A375 (cell line): ENCODE results near the gene ADH1A. TPM values are rescaled to one million over a fixed set of nuclear protein-coding genes. Genes with fewer than 3 reads are reported as not detected.

ENCODE experiments used
- total RNA-seq: library from RNA; depleted of rRNA; stranded (reverse); fragments of >200 nt; shearing (Covaris generic); gene quantifications from 2 replicates; pipeline ENCODE4 v1.2.3, GENCODE V29; 2014; rRNA removed

The ADH1A gene
- not detected in 2 replicates for total RNA-seq

DNA sequence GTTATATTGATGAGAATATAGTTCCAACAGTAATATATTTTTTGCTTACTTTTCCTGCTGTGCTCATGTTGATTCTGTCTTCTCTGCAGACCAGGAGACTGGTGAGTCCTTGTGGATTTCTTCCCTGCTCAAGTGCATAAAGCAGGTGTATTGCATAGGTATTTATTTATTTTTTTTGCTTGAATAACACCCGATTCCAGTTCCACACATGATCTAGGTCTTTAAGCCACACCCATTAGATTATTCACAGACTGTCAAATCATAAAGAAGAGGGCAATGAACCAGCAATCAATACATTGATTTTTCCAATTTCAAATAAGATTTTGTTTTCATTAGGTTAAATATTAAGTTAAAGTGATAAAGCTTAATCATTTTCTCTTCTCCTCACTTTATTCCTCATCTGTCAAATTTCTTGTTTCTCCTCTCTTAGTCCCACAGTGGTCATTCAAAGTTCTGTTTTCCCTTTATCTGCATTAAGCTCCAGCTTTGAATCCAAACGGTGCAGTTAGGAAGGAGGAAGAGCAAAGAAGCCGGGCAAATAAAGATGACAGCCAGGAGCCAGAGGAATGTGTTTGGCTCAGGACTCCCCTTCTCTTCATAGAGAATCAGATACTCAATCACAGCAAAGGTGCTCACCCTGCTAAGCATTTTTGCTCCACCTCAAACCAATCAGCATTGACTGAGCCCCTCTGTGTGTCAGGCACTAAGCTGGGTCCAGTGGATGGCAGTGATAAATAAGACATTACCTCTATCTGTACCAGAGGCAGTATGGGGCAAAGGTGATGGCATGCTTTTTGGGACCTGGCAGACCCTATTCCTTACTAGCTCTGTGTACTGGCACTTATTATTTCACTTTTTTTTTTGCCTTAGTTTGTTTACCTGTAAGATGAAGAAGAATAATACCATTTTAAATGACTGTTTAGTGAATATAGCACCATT lies at the start of gene ADH1A:
TSS of gene ADH1A (minus strand) at position 138 of the 939 bp plus-strand sequence. CDS start at position 67, 71 bp downstream.

GRCh38 chr4:99321241-99322191 lies 30.7 kb upstream of the ADH1A start, which contains the start of gene ADH1B:
Gene ADH1B, minus strand, starts transcription at chr4:99321401. Its CDS starts 70 bp downstream, at chr4:99321331.

Other genes starting within 250 kb of the ADH1A start
- gene ADH5, start 202.2 kb downstream of the ADH1A start, total RNA-seq: 96.2 and 101 TPM in 2 replicates
- gene ADH4, start 146.7 kb downstream of the ADH1A start, total RNA-seq: not detected in 2 replicates
- gene ADH6, start 71.7 kb downstream of the ADH1A start, total RNA-seq: not detected in 2 replicates
- not detected in 2 replicates for gene ADH1B, start 30.4 kb upstream of the ADH1A start, total RNA-seq
- not detected in 2 replicates for gene ADH1C, start 61.8 kb upstream of the ADH1A start, total RNA-seq
- not detected in 2 replicates for gene ADH7, start 144.4 kb upstream of the ADH1A start, total RNA-seq
- gene C4orf17, start 220.0 kb upstream of the ADH1A start, total RNA-seq: not detected in 2 replicates